Mononuclear cell (primary cell): Measurements from ENCODE around the gene PYGO2. TPM values are rescaled to one million over a fixed set of nuclear protein-coding genes. Genes with fewer than 3 reads are reported as not detected.

Source experiments
- H3K27me3 ChIP-seq: 2 replicates; pipeline ENCODE4 v1.6.0; 2011; ENCODE audit warnings: low read length, control low read depth; ENCODE audit not compliant: insufficient read depth
- H3K4me1 ChIP-seq: 2 replicates; pipeline ENCODE4 v1.5.1; 2011; ENCODE audit warnings: mild to moderate bottlenecking, low read length, control low read depth; ENCODE audit not compliant: insufficient read depth
- H3K4me3 ChIP-seq: 2 replicates; pipeline ENCODE4 v1.5.1; 2011; ENCODE audit warnings: mild to moderate bottlenecking, low read length, moderate library complexity
- H3K9me3 ChIP-seq: 2 replicates; pipeline ENCODE4 v1.5.1; 2011; ENCODE audit warnings: low read depth, mild to moderate bottlenecking, control low read depth, low read length
- total RNA-seq: library from RNA; depleted of rRNA; stranded (reverse); fragments of >200 nt; gene quantifications from one replicate; pipeline ENCODE4 v1.2.3, GENCODE V29; 2012

PYGO2 gene
- total RNA-seq, 1 donor, result 13.4 TPM

DNA sequence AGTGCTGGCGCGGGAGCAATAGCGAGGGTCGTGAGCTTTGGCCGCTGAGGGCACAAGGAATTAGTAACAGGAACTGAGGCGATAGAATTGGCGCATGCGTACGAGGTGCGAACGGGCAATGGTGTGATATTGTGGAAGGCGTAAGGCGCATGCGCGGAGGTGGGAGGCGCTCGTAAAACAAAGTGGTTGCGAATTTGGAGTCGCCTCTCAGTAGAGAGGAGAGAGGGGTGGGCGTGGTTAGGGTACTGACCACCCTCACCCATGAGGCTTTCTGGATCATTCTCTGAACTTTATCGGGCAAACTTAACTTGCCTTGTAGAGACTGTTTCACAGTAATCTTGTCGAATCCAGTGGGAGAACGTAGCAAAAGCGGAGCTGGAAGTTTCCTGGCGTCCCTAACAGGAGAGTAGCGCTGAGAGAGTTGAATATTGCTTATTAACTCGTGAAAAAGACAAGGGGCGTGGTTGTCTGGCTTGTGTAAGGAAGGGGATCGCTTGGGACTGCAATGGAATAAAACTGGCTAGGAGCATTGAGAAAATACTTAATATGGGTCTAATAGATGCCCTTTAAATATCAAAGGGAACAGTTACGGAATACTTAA lies 13.3 kb upstream of the PYGO2 start:
- Histone ChIP-seq H3K9me3 (no peaks in the 10 kb centered on the region), H3K4me3 (peak overlapping the region; percentile 81), H3K4me1 (peaks cover 53% of the 10 kb centered on the region), H3K27me3 (no peaks in the 10 kb centered on the region)

DNA sequence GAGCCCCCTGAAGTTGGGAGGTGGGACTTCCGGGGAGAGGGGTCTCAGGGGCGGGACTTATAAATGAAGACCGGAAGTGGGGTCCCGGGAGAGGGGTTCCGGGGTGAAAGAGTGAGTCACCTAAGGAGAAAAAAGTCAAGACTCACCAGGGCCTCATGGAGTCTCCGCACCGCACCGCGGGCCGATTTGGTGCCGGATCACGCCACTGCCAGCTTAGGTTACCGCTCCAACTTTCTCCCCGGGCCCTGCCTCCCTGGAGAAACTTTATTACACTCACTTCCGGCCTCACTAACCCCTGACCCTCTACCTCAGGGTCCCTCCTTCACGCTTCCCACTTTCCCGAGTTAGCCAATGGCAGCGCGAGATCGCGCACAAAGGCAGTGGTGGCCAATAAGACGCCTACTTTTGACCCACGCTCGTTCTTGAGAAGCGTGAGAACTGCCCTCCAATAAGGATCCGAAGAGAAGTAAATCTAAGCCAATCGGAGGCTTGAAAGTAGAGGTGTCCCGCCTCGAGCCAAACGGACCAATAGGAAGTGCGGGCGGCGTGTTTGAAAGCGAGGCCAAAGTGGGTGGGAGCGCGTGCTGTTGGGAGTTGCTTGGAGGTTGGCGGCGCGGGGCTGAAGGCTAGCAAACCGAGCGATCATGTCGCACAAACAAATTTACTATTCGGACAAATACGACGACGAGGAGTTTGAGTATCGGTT lies 12.7 kb upstream of the PYGO2 start, which contains the start of gene CKS1B:
TSS of gene CKS1B (plus strand) at position 580 of the 706 bp plus-strand sequence. CDS start at position 645, 65 bp downstream.
- Histone ChIP-seq H3K9me3 (no peaks in the 10 kb centered on the region), H3K4me1 (peaks cover 55% of the 10 kb centered on the region), H3K4me3 (peak within 1 kb of the TSS; percentile 81), H3K27me3 (no peaks in the 10 kb centered on the region)

DNA sequence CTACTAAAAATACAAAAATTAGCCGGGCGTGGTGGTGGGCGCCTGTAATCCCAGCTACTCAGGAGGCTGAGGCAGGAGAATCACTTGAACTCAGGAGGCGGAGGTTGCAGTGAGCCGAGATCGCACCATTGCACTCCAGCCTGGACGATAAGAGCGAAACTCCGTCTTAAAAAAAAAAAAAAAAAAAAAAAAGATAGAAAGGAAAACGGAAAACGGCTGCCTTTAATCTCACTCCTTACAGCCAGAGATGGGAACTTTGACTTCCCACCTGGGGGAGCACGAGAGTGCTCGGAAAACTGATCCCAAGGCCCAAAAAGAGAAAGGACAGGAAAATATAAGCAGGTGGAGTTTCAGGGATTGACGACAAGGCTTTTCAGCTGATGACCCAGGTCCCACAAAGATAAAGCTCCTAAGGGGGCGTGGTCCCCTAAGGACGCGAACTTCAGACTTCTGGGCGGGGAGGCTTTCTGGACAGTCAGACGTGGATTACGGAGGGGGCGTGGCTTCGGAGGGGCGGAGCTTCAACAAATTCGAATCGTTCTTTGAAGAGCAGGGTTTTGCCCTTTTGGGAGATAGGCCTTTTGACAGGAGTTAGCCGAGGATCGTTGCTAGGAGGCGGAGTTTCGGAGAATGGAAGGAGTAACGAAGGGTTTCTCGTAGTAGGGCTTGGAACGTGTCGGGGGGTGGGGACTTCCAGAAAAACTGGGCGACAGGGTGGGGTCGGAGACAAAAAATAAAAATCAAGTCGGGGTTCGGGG lies 11.9 kb upstream of the PYGO2 start:
- H3K4me1 ChIP-seq, result peaks cover 55% of the 10 kb centered on the region
- H3K9me3 ChIP-seq, result no peaks in the 10 kb centered on the region
- H3K4me3 ChIP-seq, result peak overlapping the region; percentile 81
- H3K27me3 ChIP-seq, result no peaks in the 10 kb centered on the region

DNA sequence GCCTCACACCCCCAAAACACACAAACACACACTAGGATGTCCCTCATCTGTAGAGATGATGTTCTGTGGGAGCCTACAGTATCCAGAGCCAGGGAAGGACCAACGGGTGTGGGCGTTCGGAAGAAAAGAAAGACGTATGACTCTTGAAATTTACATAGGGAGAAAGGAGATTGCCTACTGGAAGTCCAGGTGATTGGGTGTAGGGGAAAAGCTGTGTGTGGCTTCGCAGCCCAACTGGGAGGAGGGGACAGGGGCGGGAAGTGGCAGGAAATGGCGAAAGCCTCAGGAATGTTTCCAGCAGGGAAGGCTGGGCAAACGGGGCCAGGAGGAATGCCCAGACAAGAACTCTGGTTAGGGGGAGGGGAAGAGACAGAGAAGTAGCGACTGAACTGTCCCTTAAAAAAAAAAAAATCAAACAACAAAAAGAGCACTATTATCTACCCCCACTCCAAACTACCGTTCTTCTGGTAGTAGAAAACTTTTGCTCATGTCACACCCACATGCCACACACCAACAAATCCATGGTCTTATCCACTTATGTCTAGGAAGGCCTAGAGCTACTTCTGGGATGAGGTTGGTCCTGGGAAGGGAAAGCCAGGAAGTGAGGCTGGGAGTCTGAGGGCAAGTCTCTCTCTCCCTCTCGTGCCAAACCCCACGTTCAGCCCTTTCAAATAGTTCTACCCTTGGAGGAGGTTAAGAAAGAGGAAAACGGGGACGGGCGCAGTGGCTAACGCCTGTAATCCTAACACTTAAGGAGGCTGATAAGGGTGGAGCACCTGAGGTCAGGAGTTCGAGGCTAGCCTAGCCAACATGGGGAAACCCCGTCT lies 11.1 kb upstream of the PYGO2 start:
- H3K4me3 ChIP-seq, result no peak overlapping the region
- H3K9me3 ChIP-seq, result no peaks in the 10 kb centered on the region
- H3K27me3 ChIP-seq, result no peaks in the 10 kb centered on the region
- peaks cover 55% of the 10 kb centered on the region for H3K4me1 ChIP-seq

DNA sequence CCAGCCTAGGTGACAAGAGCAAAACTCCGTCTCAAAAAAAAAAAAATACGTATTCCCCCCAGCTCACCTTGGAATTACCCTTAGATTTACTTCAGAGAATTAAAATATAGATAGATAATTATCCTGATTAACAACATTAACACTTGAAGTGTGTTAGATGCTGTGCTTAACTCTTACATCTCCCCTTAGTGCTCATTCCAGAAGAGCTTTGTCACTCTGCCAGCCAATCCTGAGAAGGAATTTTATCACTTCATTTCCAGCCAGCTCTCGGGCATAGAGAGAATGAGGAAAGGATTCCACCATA lies 10.6 kb upstream of the PYGO2 start:
- no peak overlapping the region for H3K4me3 ChIP-seq
- H3K27me3 ChIP-seq, result no peaks in the 10 kb centered on the region
- no peaks in the 10 kb centered on the region for H3K9me3 ChIP-seq
- peaks cover 54% of the 10 kb centered on the region for H3K4me1 ChIP-seq

DNA sequence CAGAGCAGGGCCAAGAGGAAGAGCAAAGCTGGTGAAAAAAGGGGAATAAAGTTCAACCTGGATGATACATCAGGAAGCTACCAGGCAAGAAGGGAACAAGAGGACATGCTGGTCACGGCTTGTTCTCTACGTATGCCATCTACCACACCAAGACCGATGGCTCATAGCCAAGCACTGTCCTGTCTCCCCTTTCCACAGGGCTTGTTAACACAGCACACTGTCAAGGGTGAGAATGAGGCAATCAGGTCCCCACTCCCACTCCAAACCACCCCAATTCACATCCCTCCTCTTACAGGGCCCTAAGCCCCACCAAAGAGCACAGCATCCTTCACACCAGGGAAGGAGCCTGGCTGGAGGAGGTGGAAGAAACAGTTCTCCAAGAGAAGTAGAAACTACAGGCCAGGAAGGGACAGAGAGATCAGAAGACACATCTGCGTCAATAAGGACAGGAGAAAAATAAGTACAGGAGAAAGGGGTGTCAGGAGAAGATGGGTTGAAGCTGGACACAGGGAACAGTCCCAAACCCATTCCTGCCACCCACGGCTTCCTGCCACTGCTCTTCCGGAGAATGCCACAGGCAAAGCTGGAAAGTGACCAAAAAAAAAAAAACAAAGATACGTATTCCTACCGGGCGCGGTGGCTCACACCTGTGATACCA lies 9.9 kb upstream of the PYGO2 start:
- no peak overlapping the region for H3K4me3 ChIP-seq
- H3K4me1 ChIP-seq, result peaks cover 48% of the 10 kb centered on the region
- no peaks in the 10 kb centered on the region for H3K9me3 ChIP-seq
- no peaks in the 10 kb centered on the region for H3K27me3 ChIP-seq

DNA sequence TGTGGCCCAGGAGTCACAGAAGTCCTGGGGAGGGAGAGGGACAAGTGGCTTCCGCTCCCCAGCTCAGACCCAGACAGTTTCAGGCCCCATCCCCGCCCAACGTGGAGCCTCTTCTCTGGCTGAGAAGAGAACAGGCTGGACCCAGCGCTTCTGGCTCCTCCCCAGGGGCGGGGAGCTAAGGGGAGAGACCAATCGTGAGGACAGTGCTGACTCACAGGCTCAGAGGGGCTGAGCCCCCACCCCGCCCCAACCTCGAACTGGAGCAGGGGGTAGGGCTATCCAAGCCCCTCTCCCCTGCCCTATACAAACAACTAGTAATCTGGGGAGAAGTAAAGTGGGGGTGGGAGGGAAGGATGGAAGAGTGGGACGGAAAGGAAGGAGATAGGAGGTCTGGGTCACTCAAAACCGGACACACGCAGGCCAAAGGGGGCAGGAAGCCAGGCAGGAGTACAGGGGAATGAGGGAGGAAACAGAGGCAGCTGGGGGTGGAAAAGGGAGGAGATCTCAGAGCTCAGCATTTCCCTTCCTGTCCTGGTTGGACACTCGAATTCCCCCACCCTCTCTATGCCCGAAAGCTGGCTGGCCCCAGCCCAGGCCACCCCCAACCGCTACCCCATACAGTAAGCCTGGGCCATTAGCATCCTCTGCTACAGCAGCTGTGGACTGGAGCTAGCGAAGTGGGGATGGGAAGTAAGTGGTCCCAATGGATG lies 9.2 kb upstream of the PYGO2 start, which contains the start of gene SHC1:
TSS of gene SHC1 (minus strand) at position 117 of the 710 bp plus-strand sequence. CDS start 221 bp downstream, outside the sequence.
- Histone ChIP-seq H3K9me3 (no peaks in the 10 kb centered on the region), H3K4me1 (peaks cover 41% of the 10 kb centered on the region), H3K4me3 (no peak within 1 kb of the TSS), H3K27me3 (no peaks in the 10 kb centered on the region)

DNA sequence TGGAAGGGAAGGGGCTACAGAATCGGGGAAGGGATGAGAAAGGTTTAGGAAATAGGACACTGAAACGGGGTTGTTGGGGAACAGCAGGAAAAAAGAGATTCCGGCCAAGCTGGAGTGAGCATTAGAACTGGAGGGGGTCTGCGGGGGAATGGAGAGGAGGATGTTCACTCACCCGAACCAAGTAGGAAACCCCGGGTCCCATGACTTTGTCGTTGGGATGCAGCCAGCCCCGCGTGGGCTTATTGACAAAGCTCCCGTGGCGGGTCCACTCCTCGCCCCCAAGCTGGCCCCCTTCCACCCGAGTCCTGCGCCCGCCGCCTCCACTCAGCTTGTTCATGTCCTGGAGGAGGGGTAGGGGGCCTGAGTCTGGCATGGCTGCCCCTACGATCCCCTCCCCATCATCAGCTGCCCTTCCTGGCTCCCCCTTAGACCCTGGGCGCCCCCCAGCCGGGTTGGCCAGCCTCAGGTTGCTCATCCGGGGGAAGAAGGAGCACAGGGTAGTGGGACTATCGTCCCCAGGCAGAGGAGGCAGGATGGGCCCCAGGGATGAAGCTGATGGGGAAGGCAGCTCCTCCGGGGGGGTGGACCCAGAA lies 8.4 kb upstream of the PYGO2 start:
- Histone ChIP-seq H3K4me3 (no peak overlapping the region), H3K27me3 (no peaks in the 10 kb centered on the region), H3K4me1 (peaks cover 39% of the 10 kb centered on the region)

DNA sequence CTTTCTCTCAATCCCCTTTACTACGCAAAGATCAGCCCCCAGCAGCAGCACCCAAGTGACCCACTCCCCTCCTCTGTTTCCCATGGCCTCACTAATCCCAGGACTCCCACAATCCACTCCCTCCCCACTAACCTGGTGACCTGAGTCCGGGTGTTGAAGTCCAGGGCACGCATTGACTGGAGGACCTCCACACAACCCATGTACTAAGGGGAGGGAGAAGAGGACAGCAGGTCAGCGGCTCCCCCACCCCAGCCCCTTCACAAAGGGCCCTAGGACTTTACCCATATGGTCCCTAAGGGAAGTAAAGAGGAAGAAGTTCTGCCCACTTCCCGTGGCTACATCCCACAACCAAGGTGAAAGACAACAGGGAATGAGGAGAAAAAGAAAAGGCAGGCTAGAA lies 7.7 kb upstream of the PYGO2 start:
- H3K27me3 ChIP-seq, result no peaks in the 10 kb centered on the region
- no peak overlapping the region for H3K4me3 ChIP-seq
- H3K4me1 ChIP-seq, result peaks cover 39% of the 10 kb centered on the region
- no peaks in the 10 kb centered on the region for H3K9me3 ChIP-seq

More for the DNA sequence above, 8.4 kb upstream of the PYGO2 start:
- H3K9me3 ChIP-seq, result no peaks in the 10 kb centered on the region

DNA sequence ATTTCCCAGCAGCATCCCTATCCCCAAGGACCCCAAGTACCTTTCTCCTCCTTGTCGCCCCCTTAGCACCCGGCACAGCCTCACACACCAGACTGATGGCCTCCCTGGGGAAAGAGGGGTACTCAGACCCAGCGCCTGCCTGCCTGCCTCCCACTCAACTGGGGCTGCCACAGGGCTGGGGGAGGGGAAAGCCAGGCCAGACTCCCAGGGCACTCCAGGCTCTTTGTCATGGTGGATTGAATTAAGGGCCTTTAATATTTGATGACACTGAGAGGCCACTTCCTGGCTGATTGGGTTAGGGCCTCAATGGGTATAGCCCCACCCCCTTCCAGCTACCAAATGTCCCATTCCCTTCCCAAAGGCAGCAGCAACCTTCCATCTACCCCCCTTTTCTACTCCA lies 7.1 kb upstream of the PYGO2 start:
- no peaks in the 10 kb centered on the region for H3K9me3 ChIP-seq
- H3K4me3 ChIP-seq, result no peak overlapping the region
- no peaks in the 10 kb centered on the region for H3K27me3 ChIP-seq
- peaks cover 41% of the 10 kb centered on the region for H3K4me1 ChIP-seq

DNA sequence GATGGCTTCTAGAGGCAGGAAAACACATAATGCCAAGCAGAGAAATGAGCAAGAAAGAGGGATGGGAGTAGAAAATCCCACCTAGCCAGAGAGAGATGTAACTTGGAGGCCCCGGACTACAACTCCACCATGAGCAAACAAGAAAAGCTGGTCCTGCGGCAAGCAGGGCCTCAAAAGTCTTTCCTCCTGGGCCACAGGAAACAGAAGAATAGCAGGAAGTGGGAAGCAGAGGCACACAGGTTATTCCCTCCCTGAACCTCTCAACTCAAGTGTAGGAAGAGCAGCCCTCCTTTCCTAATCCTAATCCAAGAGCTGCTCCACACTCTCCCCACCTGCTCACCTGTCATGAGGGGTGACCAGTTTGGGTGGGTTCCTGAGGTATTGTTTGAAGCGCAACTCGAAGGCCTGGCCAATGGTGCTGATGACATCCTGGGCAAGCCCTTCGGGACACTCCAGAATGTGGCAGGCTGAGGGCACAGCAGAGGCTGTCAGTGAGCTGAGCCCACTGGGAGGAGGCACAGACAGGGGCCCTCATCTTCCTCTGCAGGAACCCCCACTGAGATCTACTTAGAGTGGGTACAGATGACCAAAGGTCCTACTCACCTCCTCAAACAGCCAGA lies 5.9 kb upstream of the PYGO2 start:
- Histone ChIP-seq H3K27me3 (no peaks in the 10 kb centered on the region), H3K4me1 (peaks cover 42% of the 10 kb centered on the region), H3K4me3 (no peak overlapping the region), H3K9me3 (no peaks in the 10 kb centered on the region)

DNA sequence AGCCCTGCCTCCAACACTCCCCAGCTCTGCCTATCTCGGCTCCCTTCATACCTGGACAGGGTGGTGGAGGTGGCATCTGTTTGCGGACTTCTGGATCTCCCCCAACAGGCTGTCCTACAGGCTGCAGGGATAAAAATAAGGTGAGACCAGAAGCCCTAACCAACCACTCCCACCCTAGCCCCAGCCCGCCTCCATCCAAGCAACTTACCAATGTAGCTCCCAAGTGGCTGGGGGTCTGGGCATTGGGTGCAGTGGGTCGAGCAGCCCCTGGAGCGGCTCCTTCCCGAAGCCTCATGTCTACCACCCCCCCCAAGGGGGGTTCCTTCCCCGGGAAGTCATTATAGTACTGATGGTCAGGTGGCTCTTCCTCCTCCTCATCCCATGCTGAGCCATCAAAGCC lies 4.5 kb upstream of the PYGO2 start:
- no peak overlapping the region for H3K4me3 ChIP-seq
- H3K9me3 ChIP-seq, result no peaks in the 10 kb centered on the region
- H3K4me1 ChIP-seq, result peaks cover 35% of the 10 kb centered on the region
- H3K27me3 ChIP-seq, result no peaks in the 10 kb centered on the region

DNA sequence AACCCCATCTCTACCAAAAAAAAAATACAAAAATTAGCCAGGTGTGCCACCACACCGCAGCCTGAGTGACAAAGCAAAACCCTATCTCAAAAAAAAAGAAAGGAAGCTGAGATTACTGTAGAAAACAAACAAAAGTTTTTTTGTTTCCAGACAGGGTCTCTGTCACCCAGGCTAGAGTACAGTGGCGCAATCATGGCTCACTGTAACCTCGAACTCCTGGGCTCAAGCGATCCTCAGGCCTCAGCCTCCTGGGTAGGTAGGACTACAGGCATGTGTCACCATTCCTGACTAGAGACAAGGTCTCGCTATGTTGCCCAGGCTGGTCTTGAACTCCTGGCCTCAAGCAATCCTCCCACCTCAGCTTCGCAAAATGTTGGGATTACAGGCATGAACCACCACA lies 2.8 kb upstream of the PYGO2 start:
- Histone ChIP-seq H3K4me1 (peaks cover 38% of the 10 kb centered on the region), H3K27me3 (no peaks in the 10 kb centered on the region), H3K4me3 (no peak overlapping the region), H3K9me3 (no peaks in the 10 kb centered on the region)
